Activated CD4-positive, alpha-beta memory T cell treated with anti-CD3 and anti-CD28 coated beads, Interleukin-2, amount 10 ng/mL, durations not matched to agents 7 days and 5 days (primary cell): ENCODE results near the gene ATP6V1B1. TPM values are rescaled to one million over a fixed set of nuclear protein-coding genes. Genes with fewer than 3 reads are reported as not detected.
"Not testable (repeated sequence)": the region's sequence is repeated elsewhere in the genome, so short reads cannot be mapped to it uniquely, and the experiment has no call there.

Experiments used
- CTCF ChIA-PET: fragments of 350-600 bp; sonication (Branson Sonifier 250); formaldehyde crosslinking; loops from one replicate; lab custom pipeline; 2021; ENCODE audit warnings: antibody characterized with exemption, inconsistent platforms; lab: Charles Lee
- POLR2A ChIA-PET: fragments of 350-600 bp; sonication (Branson Sonifier 250); formaldehyde crosslinking; loops from one replicate; lab custom pipeline; 2021; ENCODE audit warnings: antibody characterized with exemption; lab: Charles Lee
- DNase-seq: peaks from one replicate; pipeline ENCODE4 v3.0.0-alpha.2; 2020
- H3K27ac Mint-ChIP-seq: one replicate; pipeline ENCODE4 v1.8.0; 2021; ENCODE audit warnings: mild to moderate bottlenecking, mixed read lengths
- H3K27me3 Mint-ChIP-seq: one replicate; pipeline ENCODE4 v1.8.0; 2021; ENCODE audit warnings: mixed read lengths
- H3K36me3 Mint-ChIP-seq: one replicate; pipeline ENCODE4 v1.8.0; 2021; ENCODE audit warnings: low read depth, mixed read lengths
- H3K4me1 Mint-ChIP-seq: one replicate; pipeline ENCODE4 v1.8.0; 2021; ENCODE audit warnings: mixed read lengths
- H3K4me3 Mint-ChIP-seq: one replicate; pipeline ENCODE4 v1.8.0; 2021; ENCODE audit warnings: mild to moderate bottlenecking, mixed read lengths
- H3K9me3 Mint-ChIP-seq: one replicate; pipeline ENCODE4 v1.8.0; 2021; ENCODE audit warnings: mixed read lengths
- total RNA-seq, 2 experiments: library from RNA; stranded (reverse); gene quantifications; one replicate each; pipeline ENCODE4 v1.2.3, GENCODE V29; 2021

Gene ATP6V1B1
- total RNA-seq, 2 experiments from 2014 or later: not detected

DNA sequence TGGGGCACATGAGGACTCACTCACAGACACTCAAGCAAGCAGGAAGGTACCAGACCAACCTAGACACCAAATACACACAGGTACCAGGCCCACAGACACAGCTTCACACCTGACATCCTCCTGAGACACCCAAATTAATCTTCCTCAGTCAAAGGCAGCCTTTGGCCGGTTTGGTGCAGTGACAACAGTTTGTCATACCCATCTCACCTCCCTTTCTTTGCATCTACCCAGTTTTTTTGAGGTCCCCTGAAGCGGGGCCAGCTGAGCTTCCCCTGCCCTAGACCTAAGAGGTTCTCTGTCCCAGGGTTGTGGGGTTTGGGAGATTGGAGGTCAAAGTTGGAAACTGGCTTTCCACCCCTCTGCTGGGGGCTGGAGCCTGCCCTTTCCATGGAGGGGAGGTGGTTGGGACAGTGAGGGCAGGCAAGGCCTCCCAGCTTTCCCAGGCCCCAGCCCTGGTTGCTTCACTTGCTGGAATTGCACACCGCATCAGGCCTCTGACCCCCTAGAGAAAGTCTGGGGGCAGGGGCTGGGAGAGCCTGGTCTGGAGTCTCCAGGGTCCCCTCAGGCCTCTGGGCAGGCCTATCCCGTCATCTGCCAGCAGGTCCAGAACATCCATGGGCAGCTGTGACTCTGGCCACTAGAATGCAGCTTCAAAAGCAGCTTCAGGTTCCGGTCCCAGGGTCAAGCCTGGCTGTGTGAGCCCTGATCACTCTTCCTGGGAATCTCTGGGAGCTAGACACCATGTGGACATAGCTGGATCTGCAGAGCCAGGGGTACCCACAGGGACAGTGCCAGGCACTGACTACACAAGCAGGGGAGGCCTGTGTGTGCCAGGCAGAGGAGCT, 71.5 kb downstream of the ATP6V1B1 start:
- CTCF ChIA-PET: interaction anchor here (1.1 kb wide), 1 partner anchor 22 kb away, joined by 4 read pairs; no protein-coding TSS in a partner anchor
- DNase-seq: no peak
- Mint-ChIP-seq H3K4me3 (no peak overlapping the region), H3K27me3 (peaks cover 13% of the 10 kb centered on the region), H3K4me1 (no peaks in the 10 kb centered on the region), H3K36me3 (no peaks in the 10 kb centered on the region), H3K27ac (no peak overlapping the region), H3K9me3 (no peaks in the 10 kb centered on the region)
- POLR2A ChIA-PET: interaction anchor here (0.8 kb wide), 2 partner anchors 61 to 62 kb away, joined by 4 read pairs; partner anchors contain the start of gene NAGK

GRCh38 chr2:71008342-71008741, 72.6 kb downstream of the ATP6V1B1 start:
- H3K4me3 Mint-ChIP-seq: no peak overlapping the region
- CTCF ChIA-PET: no interaction called here
- DNase-seq: no peak
- no peak overlapping the region for H3K27ac Mint-ChIP-seq
- no peaks in the 10 kb centered on the region for H3K9me3 Mint-ChIP-seq
- peaks cover 13% of the 10 kb centered on the region for H3K27me3 Mint-ChIP-seq
- H3K36me3 Mint-ChIP-seq: no peaks in the 10 kb centered on the region
- POLR2A ChIA-PET: interaction anchor here (0.8 kb wide), 1 partner anchor 60 kb away, joined by 4 read pairs; the partner anchor contains the start of gene NAGK
- H3K4me1 Mint-ChIP-seq: no peaks in the 10 kb centered on the region

DNA sequence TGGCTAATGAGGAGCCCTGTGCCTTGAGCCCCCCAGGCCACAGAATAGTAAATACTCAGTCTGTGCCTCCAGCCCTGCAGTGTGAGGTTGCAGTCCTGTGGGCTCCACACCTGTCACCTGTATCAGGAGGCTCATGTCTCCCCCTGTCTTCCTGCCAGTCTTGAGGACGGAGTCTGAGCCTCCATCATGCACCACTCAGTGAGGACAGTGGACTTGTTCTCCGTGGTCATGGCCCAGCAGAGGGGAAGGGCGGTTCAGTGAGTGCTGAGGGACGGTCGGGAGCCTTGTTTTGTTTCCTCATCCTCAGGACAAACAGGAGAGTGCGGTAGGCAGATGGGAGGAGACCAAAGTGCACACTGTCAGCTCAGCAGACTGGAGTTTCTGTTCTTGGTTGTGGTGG, 76.1 kb downstream of the ATP6V1B1 start:
- H3K36me3 Mint-ChIP-seq, H3K9me3 Mint-ChIP-seq, H3K4me3 Mint-ChIP-seq, DNase-seq, CTCF ChIA-PET, POLR2A ChIA-PET, H3K4me1 Mint-ChIP-seq, H3K27ac Mint-ChIP-seq: not testable (repeated sequence)
- peaks cover 15% of the 10 kb centered on the region for H3K27me3 Mint-ChIP-seq

Other genes starting within 250 kb of the ATP6V1B1 start
- gene ADD2, start 167.7 kb upstream of the ATP6V1B1 start, total RNA-seq: 1 to 10 TPM; 1.3 to 1.4 TPM
- gene FIGLA, start 145.3 kb upstream of the ATP6V1B1 start, total RNA-seq: not detected
- not detected for gene CLEC4F, start 115.3 kb upstream of the ATP6V1B1 start, total RNA-seq
- not detected for gene CD207, start 100.1 kb upstream of the ATP6V1B1 start, total RNA-seq
- not detected for gene VAX2, start 35.3 kb upstream of the ATP6V1B1 start, total RNA-seq
- not detected for gene ANKRD53, start 42.7 kb downstream of the ATP6V1B1 start, total RNA-seq
- gene TEX261, start 59.0 kb downstream of the ATP6V1B1 start, total RNA-seq: 10 to 100 TPM; 34.8 to 35.8 TPM
- 10 to 100 TPM; 66.1 to 67.5 TPM for gene NAGK, start 132.7 kb downstream of the ATP6V1B1 start, total RNA-seq
- 10 to 100 TPM; 18.1 to 19.1 TPM for gene MCEE, start 194.3 kb downstream of the ATP6V1B1 start, total RNA-seq
- 10 to 100 TPM; 25.5 to 26.2 TPM for gene MPHOSPH10, start 194.7 kb downstream of the ATP6V1B1 start, total RNA-seq